T-helper 1 cell treated with Interleukin-12 subunit alpha and Interleukin-12 subunit beta and Interleukin-4 antibody, amounts not matched to agents 30 ng/mL and 1 ng/mL, for 36 hours (primary cell): ENCODE results near the gene SAPCD2. TPM values are rescaled to one million over a fixed set of nuclear protein-coding genes. Genes with fewer than 3 reads are reported as not detected.

Experiments used
- total RNA-seq: library from RNA; stranded (reverse); gene quantifications from 2 replicates; pipeline ENCODE4 v1.2.3, GENCODE V29; 2022

Gene SAPCD2
- total RNA-seq, 1 donor from 2014 or later, result 19.7 TPM

Other genes with a start within 250 kb of the SAPCD2 start
- gene AJM1, start 228.1 kb downstream of the SAPCD2 start, total RNA-seq, result 8.1 and 8.8 TPM in 2 replicates
- gene PHPT1, start 221.1 kb downstream of the SAPCD2 start, total RNA-seq, result 161 and 165 TPM in 2 replicates
- 21.5 and 26.0 TPM in 2 replicates for gene MAMDC4, start 218.2 kb downstream of the SAPCD2 start, total RNA-seq
- gene EDF1, start 204.2 kb downstream of the SAPCD2 start, total RNA-seq, result 428 and 445 TPM in 2 replicates
- 80.6 and 85.0 TPM in 2 replicates for gene TRAF2, start 184.0 kb downstream of the SAPCD2 start, total RNA-seq
- gene FBXW5, start 125.8 kb downstream of the SAPCD2 start, total RNA-seq, result 117 and 119 TPM in 2 replicates
- gene C8G, start 125.3 kb downstream of the SAPCD2 start, total RNA-seq, result 3.1 and 4.2 TPM in 2 replicates
- 3.2 and 3.8 TPM in 2 replicates for gene LCN12, start 118.3 kb downstream of the SAPCD2 start, total RNA-seq
- gene PTGDS, start 93.1 kb downstream of the SAPCD2 start, total RNA-seq, result 5.2 and 5.3 TPM in 2 replicates
- not detected in 2 replicates for gene LCNL1, start 87.6 kb downstream of the SAPCD2 start, total RNA-seq
- gene PAXX, start 78.1 kb downstream of the SAPCD2 start, total RNA-seq, result 79.8 and 84.2 TPM in 2 replicates
- 1.4 and 1.8 TPM in 2 replicates for gene CLIC3, start 74.0 kb downstream of the SAPCD2 start, total RNA-seq
- gene ABCA2, start 42.3 kb downstream of the SAPCD2 start, total RNA-seq, result 30.0 and 33.9 TPM in 2 replicates
- 1.7 and 1.9 TPM in 2 replicates for gene FUT7, start 38.5 kb downstream of the SAPCD2 start, total RNA-seq
- 56.7 and 57.3 TPM in 2 replicates for gene NPDC1, start 24.4 kb downstream of the SAPCD2 start, total RNA-seq
- not detected in 2 replicates for gene ENTPD2, start 16.5 kb downstream of the SAPCD2 start, total RNA-seq
- gene UAP1L1, start 7.0 kb upstream of the SAPCD2 start, total RNA-seq, result 15.1 and 15.7 TPM in 2 replicates
- 50.4 and 54.3 TPM in 2 replicates for gene MAN1B1, start 16.4 kb upstream of the SAPCD2 start, total RNA-seq
- gene DPP7, start 44.2 kb upstream of the SAPCD2 start, total RNA-seq, result 251 and 260 TPM in 2 replicates
- 0.15 and 0.37 TPM in 2 replicates for gene GRIN1, start 68.6 kb upstream of the SAPCD2 start, total RNA-seq
- gene LRRC26, start 99.5 kb upstream of the SAPCD2 start, total RNA-seq, result not detected in 2 replicates
- gene TMEM210, start 101.5 kb upstream of the SAPCD2 start, total RNA-seq, result not detected in 2 replicates
- gene ANAPC2, start 118.0 kb upstream of the SAPCD2 start, total RNA-seq, result 77.0 and 77.9 TPM in 2 replicates
- gene SSNA1, start 118.1 kb upstream of the SAPCD2 start, total RNA-seq, result 88.4 and 88.8 TPM in 2 replicates
- gene TPRN, start 130.2 kb upstream of the SAPCD2 start, total RNA-seq, result 9.5 and 9.9 TPM in 2 replicates
- gene TMEM203, start 135.1 kb upstream of the SAPCD2 start, total RNA-seq, result 29.4 and 30.7 TPM in 2 replicates
- gene NDOR1, start 135.1 kb upstream of the SAPCD2 start, total RNA-seq, result 40.9 and 45.3 TPM in 2 replicates
- 4.3 and 5.0 TPM in 2 replicates for gene RNF208, start 151.7 kb upstream of the SAPCD2 start, total RNA-seq
- 0.27 TPM in 2 replicates for gene CYSRT1, start 154.6 kb upstream of the SAPCD2 start, total RNA-seq
- not detected in 2 replicates for gene RNF224, start 156.9 kb upstream of the SAPCD2 start, total RNA-seq
- gene SLC34A3, start 160.3 kb upstream of the SAPCD2 start, total RNA-seq, result not detected in 2 replicates
- gene TUBB4B, start 170.7 kb upstream of the SAPCD2 start, total RNA-seq, result 275 and 280 TPM in 2 replicates
- 0.27 TPM in 1 of 2 replicates, not detected in the other for gene STPG3, start 180.7 kb upstream of the SAPCD2 start, total RNA-seq
- gene NELFB, start 184.8 kb upstream of the SAPCD2 start, total RNA-seq, result 64.6 and 66.9 TPM in 2 replicates
- 16.8 and 16.9 TPM in 2 replicates for gene TOR4A, start 207.2 kb upstream of the SAPCD2 start, total RNA-seq
- gene NRARP, start 231.7 kb upstream of the SAPCD2 start, total RNA-seq, result 1.5 and 1.8 TPM in 2 replicates